C4-2B (cell line): Measurements from ENCODE around the gene NKX1-1.

ENCODE experiments used
- H3K27ac ChIP-seq: fragments of 450-650 bp; 2 replicates; pipeline ENCODE4 v1.5.1; 2017
- ZFX ChIP-seq: fragments of 450-650 bp; IDR thresholded peaks from 2 replicates; pipeline ENCODE4 v1.6.1; 2017
- TF ChIP-seq, protein P1 (sequence below): fragments of 450-650 bp; conservative IDR thresholded peaks from 2 replicates; pipeline ENCODE4 v1.5.1; 2017; ENCODE audit warnings: mild to moderate bottlenecking

NKX1-1 gene

DNA sequence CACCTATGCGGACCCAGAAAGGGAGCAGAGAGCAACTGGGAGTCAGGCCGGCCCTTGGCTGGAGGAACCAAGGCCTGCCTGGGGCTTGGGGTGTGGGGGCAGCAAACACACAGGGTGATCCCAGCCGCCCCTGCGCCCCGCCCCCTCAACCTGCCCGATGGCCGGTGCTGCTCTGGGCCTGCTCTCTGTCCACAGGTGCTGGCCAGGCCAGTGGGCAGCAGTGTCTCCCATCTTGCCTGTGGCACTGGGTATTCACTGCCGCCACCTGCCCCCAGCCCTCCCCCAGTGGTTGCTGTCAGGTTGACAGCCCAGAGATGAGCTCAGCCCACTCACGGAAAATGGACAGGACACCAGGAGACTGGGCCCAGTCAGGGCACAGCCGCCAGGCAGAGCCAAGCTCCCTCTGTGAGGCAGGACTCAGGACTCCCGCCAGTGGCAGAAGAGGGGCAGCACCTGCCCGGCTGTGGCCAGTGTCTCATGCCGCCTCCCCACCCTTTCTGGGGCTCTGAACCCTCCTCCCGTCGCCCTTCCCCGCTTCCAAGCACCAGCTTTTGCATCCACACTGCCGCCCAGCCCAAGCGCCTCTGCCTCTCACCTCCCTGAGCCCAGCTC lies 4.7 kb downstream of the NKX1-1 start:
- no peak for TF ChIP-seq ZFX
- TF ChIP-seq, protein P1, sequence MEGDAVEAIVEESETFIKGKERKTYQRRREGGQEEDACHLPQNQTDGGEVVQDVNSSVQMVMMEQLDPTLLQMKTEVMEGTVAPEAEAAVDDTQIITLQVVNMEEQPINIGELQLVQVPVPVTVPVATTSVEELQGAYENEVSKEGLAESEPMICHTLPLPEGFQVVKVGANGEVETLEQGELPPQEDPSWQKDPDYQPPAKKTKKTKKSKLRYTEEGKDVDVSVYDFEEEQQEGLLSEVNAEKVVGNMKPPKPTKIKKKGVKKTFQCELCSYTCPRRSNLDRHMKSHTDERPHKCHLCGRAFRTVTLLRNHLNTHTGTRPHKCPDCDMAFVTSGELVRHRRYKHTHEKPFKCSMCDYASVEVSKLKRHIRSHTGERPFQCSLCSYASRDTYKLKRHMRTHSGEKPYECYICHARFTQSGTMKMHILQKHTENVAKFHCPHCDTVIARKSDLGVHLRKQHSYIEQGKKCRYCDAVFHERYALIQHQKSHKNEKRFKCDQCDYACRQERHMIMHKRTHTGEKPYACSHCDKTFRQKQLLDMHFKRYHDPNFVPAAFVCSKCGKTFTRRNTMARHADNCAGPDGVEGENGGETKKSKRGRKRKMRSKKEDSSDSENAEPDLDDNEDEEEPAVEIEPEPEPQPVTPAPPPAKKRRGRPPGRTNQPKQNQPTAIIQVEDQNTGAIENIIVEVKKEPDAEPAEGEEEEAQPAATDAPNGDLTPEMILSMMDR: no peak

DNA sequence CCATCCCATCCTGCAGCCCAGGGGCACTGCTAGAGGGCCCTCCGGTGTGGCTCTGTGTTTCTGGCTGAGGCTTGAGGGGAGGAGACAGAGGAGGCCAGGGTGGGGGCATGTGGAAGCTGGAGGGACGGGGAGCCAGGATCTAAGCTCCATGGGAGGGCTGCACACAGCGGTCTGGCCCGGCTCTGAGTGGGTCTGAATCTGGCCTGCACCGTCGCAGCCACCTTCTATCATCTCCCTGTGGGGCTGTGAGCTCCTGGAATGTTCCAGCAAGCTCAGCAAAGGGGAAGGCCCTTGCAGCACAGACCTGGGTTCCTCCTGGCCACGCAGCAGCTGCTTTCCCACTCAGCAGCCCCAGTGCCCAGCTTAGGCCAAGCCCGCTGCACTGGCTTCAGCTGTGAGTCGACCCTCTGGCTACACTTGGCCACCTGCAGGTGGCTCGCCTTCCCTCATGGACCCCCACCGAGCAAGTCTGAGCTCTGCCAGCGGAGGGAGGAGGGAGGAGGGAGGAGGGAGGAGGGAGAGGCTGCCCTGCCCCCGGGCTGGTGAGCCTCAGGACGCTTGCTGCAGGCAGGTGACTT lies 5.3 kb downstream of the NKX1-1 start:
- TF ChIP-seq ZFX: no peak
- TF ChIP-seq, protein P1: no peak
- H3K27ac ChIP-seq: no peak overlapping the region

More for the DNA sequence above, 4.7 kb downstream of the NKX1-1 start:
- no peak overlapping the region for H3K27ac ChIP-seq

GRCh38 chr4:1400191-1400805 lies 5.9 kb downstream of the NKX1-1 start:
- no peak overlapping the region for H3K27ac ChIP-seq
- TF ChIP-seq, protein P1: no peak
- no peak for TF ChIP-seq ZFX

DNA sequence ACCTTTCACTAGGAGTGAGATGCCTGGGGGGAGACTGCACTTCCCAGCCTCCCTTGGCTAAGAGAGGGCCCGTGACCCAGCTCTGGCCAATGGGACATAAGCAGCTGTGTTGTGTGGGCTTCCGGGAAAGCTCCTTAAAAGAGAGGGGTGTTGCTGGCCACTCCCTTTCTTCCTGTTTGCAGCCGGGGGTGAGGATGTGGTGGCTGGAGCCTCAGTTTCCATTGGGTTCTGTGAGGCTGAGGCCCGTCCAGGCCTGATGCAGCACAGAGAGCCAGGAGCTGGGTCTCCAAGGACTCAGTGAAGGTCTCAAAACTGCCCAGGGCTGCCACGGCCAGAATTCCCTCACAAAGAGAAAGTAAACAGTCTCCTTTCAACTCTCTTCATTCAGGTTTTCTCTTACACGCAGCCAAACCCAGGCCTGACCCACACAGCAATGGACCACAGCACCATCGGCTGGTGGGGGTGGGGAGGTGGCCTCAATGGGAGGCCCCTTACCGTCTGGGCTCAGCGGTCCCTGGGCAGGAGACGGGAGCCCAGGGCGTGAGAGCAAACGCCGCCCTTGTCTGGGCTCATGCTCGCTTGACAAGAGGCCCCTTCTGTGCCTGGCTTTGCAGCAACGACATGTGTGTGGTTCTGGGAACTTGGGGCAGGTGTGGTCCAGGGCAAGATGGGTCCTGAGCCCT lies 6.6 kb downstream of the NKX1-1 start:
- no peak overlapping the region for H3K27ac ChIP-seq
- no peak for TF ChIP-seq ZFX
- TF ChIP-seq, protein P1: no peak

- H3K27ac ChIP-seq: no peak overlapping the region
- TF ChIP-seq ZFX: no peak
- TF ChIP-seq, protein P1: no peak
Measured at GRCh38 chr4:1398681-1399507, 7.3 kb downstream of the NKX1-1 start.

DNA sequence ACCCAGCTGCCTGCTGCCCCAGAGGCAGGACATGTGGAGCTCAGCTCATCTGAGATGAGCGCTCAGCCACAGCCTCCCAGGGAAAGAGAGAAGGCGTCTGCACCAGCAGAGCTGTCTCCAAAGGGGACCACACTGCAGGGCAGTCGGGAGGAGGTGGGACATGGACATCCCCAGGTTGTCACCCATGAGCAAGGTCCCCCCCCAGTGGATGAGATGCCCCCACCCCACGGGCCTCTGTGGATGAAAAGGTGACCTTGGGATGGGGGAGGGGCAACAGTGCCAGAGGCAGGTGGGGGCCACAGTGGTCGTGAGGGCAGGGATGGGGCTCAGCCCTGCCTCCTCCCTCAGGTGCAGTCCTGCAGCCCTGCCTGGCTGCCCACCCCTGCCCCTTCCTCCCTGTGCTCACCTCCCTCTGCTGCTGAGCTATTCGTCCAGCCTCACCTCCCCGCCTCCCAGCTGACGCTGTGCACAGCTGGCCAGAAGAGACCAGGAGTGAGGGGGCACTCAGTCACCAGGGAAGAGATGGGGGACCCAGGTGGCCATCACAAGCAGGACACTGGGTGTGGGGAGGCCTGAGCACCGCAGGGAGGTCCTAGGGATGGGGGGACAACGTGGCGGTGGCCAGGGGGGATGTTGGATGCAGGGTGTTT lies 9.3 kb downstream of the NKX1-1 start:
- no peak overlapping the region for H3K27ac ChIP-seq
- TF ChIP-seq, protein P1: no peak
- no peak for TF ChIP-seq ZFX
